Stimulated activated CD8-positive, alpha-beta memory T cell treated with anti-CD3 and anti-CD28 coated beads, Interleukin-12 subunit alpha, Interleukin-12 subunit beta, amount 100 ng/mL, for 24 hours (primary cell): ENCODE results near the gene HS3ST3B1.

Experiments used
- DNase-seq: peaks from one replicate; pipeline ENCODE4 v3.0.0-alpha.2; 2020; ENCODE audit errors: extremely low read depth

HS3ST3B1 gene

GRCh38 chr17:14321476-14321949 lies 20.6 kb downstream of the HS3ST3B1 start:
- DNase-seq = no peak

- DNase-seq = no peak
Measured at GRCh38 chr17:14321980-14322776, 21.3 kb downstream of the HS3ST3B1 start.

- DNase-seq = no peak
Measured at GRCh38 chr17:14323522-14323981, 22.7 kb downstream of the HS3ST3B1 start.

GRCh38 chr17:14325618-14326167 lies 24.8 kb downstream of the HS3ST3B1 start:
- DNase-seq = no peak

- no peak for DNase-seq
Measured at GRCh38 chr17:14329900-14330491, 29.1 kb downstream of the HS3ST3B1 start.

GRCh38 chr17:14330492-14330962 lies 29.6 kb downstream of the HS3ST3B1 start:
- no peak for DNase-seq

GRCh38 chr17:14331225-14331981 lies 30.5 kb downstream of the HS3ST3B1 start:
- DNase-seq = no peak

GRCh38 chr17:14331982-14332298 lies 31.1 kb downstream of the HS3ST3B1 start:
- no peak for DNase-seq

GRCh38 chr17:14332331-14332730 lies 31.4 kb downstream of the HS3ST3B1 start:
- no peak for DNase-seq

- no peak for DNase-seq
Measured at GRCh38 chr17:14333506-14333905, 32.6 kb downstream of the HS3ST3B1 start.

GRCh38 chr17:14334276-14334840 lies 33.5 kb downstream of the HS3ST3B1 start:
- no peak for DNase-seq

GRCh38 chr17:14334919-14335318 lies 34.0 kb downstream of the HS3ST3B1 start:
- no peak for DNase-seq

- DNase-seq = no peak
Measured at GRCh38 chr17:14336418-14336817, 35.5 kb downstream of the HS3ST3B1 start.

- peak; percentile 52 for DNase-seq
Measured at GRCh38 chr17:14337596-14338079, 36.8 kb downstream of the HS3ST3B1 start.

- no peak for DNase-seq
Measured at GRCh38 chr17:14340857-14341754, 40.2 kb downstream of the HS3ST3B1 start.

GRCh38 chr17:14341866-14342265 lies 41.0 kb downstream of the HS3ST3B1 start:
- DNase-seq = no peak

GRCh38 chr17:14346801-14347200 lies 45.9 kb downstream of the HS3ST3B1 start:
- DNase-seq = no peak

- DNase-seq = no peak
Measured at GRCh38 chr17:14351493-14351892, 50.6 kb downstream of the HS3ST3B1 start.

- no peak for DNase-seq
Measured at GRCh38 chr17:14352136-14352535, 51.3 kb downstream of the HS3ST3B1 start.

- DNase-seq = no peak
Measured at GRCh38 chr17:14353861-14354474, 53.1 kb downstream of the HS3ST3B1 start.
